HL-60 (cell line): ENCODE results near the gene CLSTN1.

Experiments used
- DNase-seq, 2 experiments: peaks; one replicate each; pipeline ENCODE4 v3.0.0-alpha.2; 2010 to 2020; ENCODE audit warnings: low read depth in 1 of 2, low spot score in 1 of 2
- H3K27ac ChIP-seq: fragments of 250-450 bp; sonication (Bioruptor Pico); replicated peaks from 2 replicates; pipeline ENCODE4 v1.5.1; 2020; ENCODE audit warnings: mild to moderate bottlenecking, moderate library complexity
- H3K27me3 ChIP-seq: fragments of 250-450 bp; sonication (Bioruptor Pico); 2 replicates; pipeline ENCODE4 v1.5.1; 2021; ENCODE audit warnings: mild to moderate bottlenecking, moderate library complexity; ENCODE audit not compliant: insufficient read depth, poor library complexity, severe bottlenecking
- H3K4me3 ChIP-seq: replicated peaks from 2 replicates; pipeline ENCODE4 v1.5.1; 2011; ENCODE audit warnings: mild to moderate bottlenecking, control low read depth, low read length; ENCODE audit not compliant: insufficient read depth
- GABPA ChIP-seq: IDR thresholded peaks from 2 replicates; pipeline ENCODE4 v1.6.1; 2012; ENCODE audit warnings: low read depth
- POLR2AphosphoS5 ChIP-seq: IDR thresholded peaks from 2 replicates; pipeline ENCODE4 v1.6.1; 2012; ENCODE audit warnings: low read depth
- SPI1 ChIP-seq: IDR thresholded peaks from 2 replicates; pipeline ENCODE4 v1.6.1; 2012; ENCODE audit warnings: low read depth, mild to moderate bottlenecking, borderline replicate concordance
- TF ChIP-seq, protein P1 (sequence below): IDR thresholded peaks from 2 replicates; pipeline ENCODE4 v1.6.1; 2012; ENCODE audit warnings: low read depth; ENCODE audit not compliant: insufficient replicate concordance
- TF ChIP-seq, protein P2 (sequence below): IDR thresholded peaks from one replicate; pipeline ENCODE4 v1.5.1; 2011; ENCODE audit warnings: low read length, control low read depth, inconsistent platforms; ENCODE audit not compliant: insufficient read depth

CLSTN1 gene

DNA sequence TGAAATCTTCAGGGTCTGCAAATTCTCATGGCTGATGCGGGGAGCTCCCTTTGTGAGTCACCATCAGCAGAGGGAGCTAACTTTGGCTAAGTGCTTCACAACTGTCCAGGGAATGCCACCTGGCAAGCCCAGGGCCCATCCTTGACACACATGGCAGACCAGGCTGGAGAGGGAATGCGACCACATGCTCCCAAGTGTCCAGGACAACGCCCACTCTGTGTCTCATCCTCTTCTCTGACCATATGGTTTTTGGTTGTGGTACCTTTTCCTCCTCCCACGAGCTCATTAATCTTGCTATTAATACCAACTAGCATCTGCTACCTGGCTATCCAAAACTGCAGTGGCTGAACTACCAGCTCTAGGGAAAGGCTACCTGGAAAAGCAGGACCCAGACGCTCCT lies 37.1 kb upstream of the CLSTN1 start:
- Histone ChIP-seq H3K27ac (no peak overlapping the region), H3K27me3 (no peaks in the 10 kb centered on the region), H3K4me3 (no peak overlapping the region)
- no peak for DNase-seq
- TF ChIP-seq, protein P1, sequence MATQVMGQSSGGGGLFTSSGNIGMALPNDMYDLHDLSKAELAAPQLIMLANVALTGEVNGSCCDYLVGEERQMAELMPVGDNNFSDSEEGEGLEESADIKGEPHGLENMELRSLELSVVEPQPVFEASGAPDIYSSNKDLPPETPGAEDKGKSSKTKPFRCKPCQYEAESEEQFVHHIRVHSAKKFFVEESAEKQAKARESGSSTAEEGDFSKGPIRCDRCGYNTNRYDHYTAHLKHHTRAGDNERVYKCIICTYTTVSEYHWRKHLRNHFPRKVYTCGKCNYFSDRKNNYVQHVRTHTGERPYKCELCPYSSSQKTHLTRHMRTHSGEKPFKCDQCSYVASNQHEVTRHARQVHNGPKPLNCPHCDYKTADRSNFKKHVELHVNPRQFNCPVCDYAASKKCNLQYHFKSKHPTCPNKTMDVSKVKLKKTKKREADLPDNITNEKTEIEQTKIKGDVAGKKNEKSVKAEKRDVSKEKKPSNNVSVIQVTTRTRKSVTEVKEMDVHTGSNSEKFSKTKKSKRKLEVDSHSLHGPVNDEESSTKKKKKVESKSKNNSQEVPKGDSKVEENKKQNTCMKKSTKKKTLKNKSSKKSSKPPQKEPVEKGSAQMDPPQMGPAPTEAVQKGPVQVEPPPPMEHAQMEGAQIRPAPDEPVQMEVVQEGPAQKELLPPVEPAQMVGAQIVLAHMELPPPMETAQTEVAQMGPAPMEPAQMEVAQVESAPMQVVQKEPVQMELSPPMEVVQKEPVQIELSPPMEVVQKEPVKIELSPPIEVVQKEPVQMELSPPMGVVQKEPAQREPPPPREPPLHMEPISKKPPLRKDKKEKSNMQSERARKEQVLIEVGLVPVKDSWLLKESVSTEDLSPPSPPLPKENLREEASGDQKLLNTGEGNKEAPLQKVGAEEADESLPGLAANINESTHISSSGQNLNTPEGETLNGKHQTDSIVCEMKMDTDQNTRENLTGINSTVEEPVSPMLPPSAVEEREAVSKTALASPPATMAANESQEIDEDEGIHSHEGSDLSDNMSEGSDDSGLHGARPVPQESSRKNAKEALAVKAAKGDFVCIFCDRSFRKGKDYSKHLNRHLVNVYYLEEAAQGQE, result no peak
- TF ChIP-seq POLR2AphosphoS5 (no peak), GABPA (no peak), SPI1 (no peak)
- TF ChIP-seq, protein P2, sequence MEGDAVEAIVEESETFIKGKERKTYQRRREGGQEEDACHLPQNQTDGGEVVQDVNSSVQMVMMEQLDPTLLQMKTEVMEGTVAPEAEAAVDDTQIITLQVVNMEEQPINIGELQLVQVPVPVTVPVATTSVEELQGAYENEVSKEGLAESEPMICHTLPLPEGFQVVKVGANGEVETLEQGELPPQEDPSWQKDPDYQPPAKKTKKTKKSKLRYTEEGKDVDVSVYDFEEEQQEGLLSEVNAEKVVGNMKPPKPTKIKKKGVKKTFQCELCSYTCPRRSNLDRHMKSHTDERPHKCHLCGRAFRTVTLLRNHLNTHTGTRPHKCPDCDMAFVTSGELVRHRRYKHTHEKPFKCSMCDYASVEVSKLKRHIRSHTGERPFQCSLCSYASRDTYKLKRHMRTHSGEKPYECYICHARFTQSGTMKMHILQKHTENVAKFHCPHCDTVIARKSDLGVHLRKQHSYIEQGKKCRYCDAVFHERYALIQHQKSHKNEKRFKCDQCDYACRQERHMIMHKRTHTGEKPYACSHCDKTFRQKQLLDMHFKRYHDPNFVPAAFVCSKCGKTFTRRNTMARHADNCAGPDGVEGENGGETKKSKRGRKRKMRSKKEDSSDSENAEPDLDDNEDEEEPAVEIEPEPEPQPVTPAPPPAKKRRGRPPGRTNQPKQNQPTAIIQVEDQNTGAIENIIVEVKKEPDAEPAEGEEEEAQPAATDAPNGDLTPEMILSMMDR, result no peak

DNA sequence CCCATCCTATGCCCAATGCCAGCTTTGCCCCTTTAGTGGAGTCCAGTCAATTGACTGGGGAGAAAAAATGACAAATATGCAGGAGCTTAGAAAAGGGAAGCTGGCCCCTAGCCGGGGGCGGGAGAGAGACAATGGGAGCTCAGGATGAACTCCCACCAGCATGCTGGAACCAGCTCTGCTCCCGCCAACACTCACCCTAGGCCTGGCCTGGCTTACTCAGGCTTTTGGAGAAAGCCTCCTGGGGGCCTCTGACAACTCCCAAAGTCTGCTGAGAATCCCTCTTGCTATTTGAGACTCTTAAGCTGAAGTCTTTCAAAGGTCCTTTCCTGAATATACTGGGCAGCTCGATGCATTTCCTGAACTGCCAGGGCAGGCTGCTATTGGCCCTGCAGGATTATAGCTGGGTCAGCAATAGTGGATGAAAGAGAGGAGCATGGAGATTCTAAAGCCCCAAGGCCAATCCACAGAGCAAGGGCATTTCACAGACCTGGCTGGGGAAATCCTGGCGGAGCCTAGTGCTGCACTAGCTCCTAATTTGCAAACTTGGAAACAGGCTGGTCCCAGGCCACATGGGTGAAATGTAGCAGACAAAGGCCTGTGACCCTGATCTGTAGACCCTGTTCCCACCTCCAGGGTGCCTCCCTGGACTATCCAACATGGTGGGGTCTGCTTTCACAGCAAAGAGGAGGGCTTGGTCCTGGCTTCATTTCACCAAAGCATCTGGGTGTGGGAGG lies 35.7 kb upstream of the CLSTN1 start:
- no peak overlapping the region for H3K27ac ChIP-seq
- DNase-seq, result no peak
- no peaks in the 10 kb centered on the region for H3K27me3 ChIP-seq
- TF ChIP-seq, protein P1, result no peak
- TF ChIP-seq SPI1 (no peak), GABPA (no peak), POLR2AphosphoS5 (no peak)
- TF ChIP-seq, protein P2, result no peak
- no peak overlapping the region for H3K4me3 ChIP-seq

DNA sequence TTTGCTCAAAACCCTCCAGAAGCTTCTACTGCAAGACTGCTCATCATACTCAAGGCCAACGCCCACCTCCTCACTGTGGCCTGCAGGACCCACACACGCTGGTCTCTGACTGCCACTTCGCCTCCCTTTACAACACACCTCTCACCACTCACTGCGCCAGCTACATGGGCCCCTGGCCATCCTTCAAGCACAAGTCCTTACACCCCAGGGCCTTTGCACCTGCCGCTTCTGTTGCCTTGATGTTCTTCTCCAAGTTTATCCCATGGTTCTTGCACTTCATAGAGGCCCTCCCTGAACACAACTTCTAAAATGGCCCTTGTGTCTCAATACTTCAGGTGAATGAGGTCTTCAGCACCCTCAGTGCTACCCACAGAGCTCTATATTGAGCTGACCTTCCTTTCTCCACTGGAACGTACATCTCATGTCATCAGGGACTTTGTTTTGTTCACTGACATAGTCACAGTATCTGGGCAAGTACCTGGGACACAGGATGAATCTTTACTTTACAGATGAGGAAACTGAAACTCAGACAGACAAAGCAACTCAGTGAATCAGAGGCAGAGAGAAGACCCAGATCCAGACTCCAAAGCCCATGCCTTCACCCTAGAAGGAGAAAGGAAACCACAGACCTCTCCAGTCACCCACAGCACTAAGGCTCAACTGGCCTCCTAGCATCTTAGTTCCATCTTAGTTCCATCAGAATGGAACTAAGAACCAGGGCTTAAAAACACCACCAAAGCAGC lies 34.7 kb upstream of the CLSTN1 start:
- TF ChIP-seq SPI1, result no peak
- TF ChIP-seq, protein P1, result no peak
- TF ChIP-seq, protein P2, result no peak
- no peaks in the 10 kb centered on the region for H3K27me3 ChIP-seq
- no peak overlapping the region for H3K4me3 ChIP-seq
- no peak overlapping the region for H3K27ac ChIP-seq
- no peak for DNase-seq
